GM23338 (cell line): ENCODE data around the gene GIPC2. TPM values are rescaled to one million over a fixed set of nuclear protein-coding genes. Genes with fewer than 3 reads are reported as not detected.

ENCODE experiments used
- ATAC-seq: fragments of 200-7000 bp; cut with Tn5 transposase; 3 replicates; pipeline ENCODE4 v1.9.1; 2020
- DNase-seq: peaks from one replicate; pipeline ENCODE4 v3.0.0-alpha.2; 2015; ENCODE audit warnings: low spot score
- H2AFZ ChIP-seq: fragments of 200-600 bp; sonication (generic); 2 replicates; pipeline ENCODE4 v1.8.0; 2016; ENCODE audit warnings: antibody characterized with exemption, mild to moderate bottlenecking, moderate library complexity
- H3F3A ChIP-seq: fragments of 200-600 bp; sonication (generic); replicated peaks from 2 replicates; pipeline ENCODE4 v1.8.0; 2017; ENCODE audit warnings: antibody characterized with exemption, mixed run types, low read depth
- H3K27ac ChIP-seq: fragments of 200-600 bp; sonication (generic); 2 replicates; pipeline ENCODE4 v1.6.1; 2016; ENCODE audit warnings: low read depth
- H3K27me3 ChIP-seq: fragments of 200-600 bp; sonication (generic); 2 replicates; pipeline ENCODE4 v1.8.0; 2016; ENCODE audit warnings: mild to moderate bottlenecking, mixed run types, moderate library complexity; ENCODE audit not compliant: insufficient read depth
- H3K36me3 ChIP-seq: fragments of 200-600 bp; sonication (generic); 2 replicates; pipeline ENCODE4 v1.8.0; 2016; ENCODE audit warnings: mild to moderate bottlenecking; ENCODE audit not compliant: insufficient read depth
- H3K4me1 ChIP-seq: fragments of 200-600 bp; sonication (generic); 2 replicates; pipeline ENCODE4 v1.8.0; 2016; ENCODE audit warnings: mild to moderate bottlenecking, moderate library complexity; ENCODE audit not compliant: insufficient read depth
- H3K4me2 ChIP-seq: fragments of 200-600 bp; sonication (generic); 2 replicates; pipeline ENCODE4 v1.7.1; 2017; ENCODE audit warnings: mixed run types
- H3K4me3 ChIP-seq: fragments of 200-600 bp; sonication (generic); 2 replicates; pipeline ENCODE4 v1.6.1; 2016; ENCODE audit warnings: mixed run types
- H3K79me2 ChIP-seq: fragments of 200-600 bp; sonication (generic); replicated peaks from 2 replicates; pipeline ENCODE4 v1.8.0; 2017; ENCODE audit warnings: mild to moderate bottlenecking; ENCODE audit not compliant: insufficient read depth
- H3K9me2 ChIP-seq: fragments of 200-600 bp; sonication (generic); 2 replicates; pipeline ENCODE4 v1.8.0; 2017; ENCODE audit not compliant: insufficient read depth
- H4K20me1 ChIP-seq: fragments of 200-600 bp; sonication (generic); replicated peaks from 2 replicates; pipeline ENCODE4 v1.8.0; 2017; ENCODE audit warnings: mild to moderate bottlenecking; ENCODE audit not compliant: insufficient read depth
- H3K27ac Mint-ChIP-seq: 2 replicates; pipeline ENCODE4 v1.8.0; 2020; ENCODE audit warnings: inconsistent platforms, mild to moderate bottlenecking, moderate library complexity, mixed read lengths
- H3K27me3 Mint-ChIP-seq: 3 replicates; pipeline ENCODE4 v1.8.0; 2022; ENCODE audit warnings: low read depth, mild to moderate bottlenecking, moderate library complexity, mixed read lengths, inconsistent platforms; ENCODE audit not compliant: insufficient read depth, poor library complexity
- H3K36me3 Mint-ChIP-seq: 3 replicates; pipeline ENCODE4 v1.8.0; 2021; ENCODE audit warnings: low read depth, mild to moderate bottlenecking, inconsistent platforms, moderate library complexity, mixed read lengths
- H3K4me1 Mint-ChIP-seq: 3 replicates; pipeline ENCODE4 v1.8.0; 2020; ENCODE audit warnings: mild to moderate bottlenecking, inconsistent platforms, mixed read lengths
- H3K4me3 Mint-ChIP-seq: 3 replicates; pipeline ENCODE4 v1.8.0; 2021; ENCODE audit warnings: moderate library complexity, mild to moderate bottlenecking, inconsistent platforms, mixed read lengths
- H3K9me3 Mint-ChIP-seq: 3 replicates; pipeline ENCODE4 v1.8.0; 2020; ENCODE audit warnings: moderate library complexity, mild to moderate bottlenecking, inconsistent platforms, mixed read lengths
- CREB1 ChIP-seq: fragments of 250-450 bp; sonication (Bioruptor Pico); IDR thresholded peaks from 2 replicates; pipeline ENCODE4 v1.5.0; 2020; ENCODE audit warnings: low read depth, mild to moderate bottlenecking, moderate library complexity
- EZH2phosphoT487 ChIP-seq: fragments of 200-600 bp; sonication (generic); IDR thresholded peaks from one replicate; pipeline ENCODE4 v1.8.1; 2018; ENCODE audit warnings: antibody characterized with exemption; ENCODE audit not compliant: unreplicated experiment
- JUNB ChIP-seq: IDR thresholded peaks from one replicate; pipeline ENCODE4 v1.6.1; 2016; ENCODE audit warnings: antibody characterized with exemption; ENCODE audit not compliant: unreplicated experiment
- STAT1 ChIP-seq: IDR thresholded peaks from one replicate; pipeline ENCODE4 v1.6.1; 2016; ENCODE audit warnings: antibody characterized with exemption; ENCODE audit not compliant: unreplicated experiment
- ZNF114 ChIP-seq: fragments of 250-450 bp; sonication (Bioruptor Pico); IDR thresholded peaks from 2 replicates; pipeline ENCODE4 v1.5.0; 2020; ENCODE audit warnings: mild to moderate bottlenecking, moderate library complexity
- ZNF462 ChIP-seq: fragments of 250-450 bp; sonication (Bioruptor Pico); IDR thresholded peaks from 2 replicates; pipeline ENCODE4 v1.5.0; 2020; ENCODE audit warnings: mild to moderate bottlenecking, moderate library complexity
- polyA plus RNA-seq: library from polyadenylated mRNA; unstranded; fragments of >200 nt; fragmentation: Nextera tagmentation; extraction: Ambion mirVana; gene quantifications from 2 replicates; pipeline ENCODE4 v1.2.1, GENCODE V29; 2016
- total RNA-seq: library from RNA; depleted of rRNA; stranded (reverse); fragments of >200 nt; shearing (Covaris generic); gene quantifications from 2 replicates; pipeline ENCODE4 v1.2.3, GENCODE V29; 2014
- TF ChIP-seq, protein P1 (sequence below): IDR thresholded peaks from one replicate; pipeline ENCODE4 v1.6.1; 2018; ENCODE audit warnings: antibody characterized with exemption; ENCODE audit not compliant: unreplicated experiment
- TF ChIP-seq, protein P2 (sequence below), 2 experiments: fragments of 200-600 bp in 1 of 2; sonication (generic) in 1 of 2; conservative IDR thresholded peaks; 2 replicates each; pipeline versions ENCODE4 v1.5.1 to v1.6.1; 2016 to 2017; ENCODE audit warnings: antibody characterized with exemption in 2 of 2, low read depth in 2 of 2, mild to moderate bottlenecking in 2 of 2, moderate library complexity in 1 of 2

Gene GIPC2
- total and polyA plus RNA-seq, 2 experiments from 2014 or later = 1.2 to 1.5 TPM

DNA sequence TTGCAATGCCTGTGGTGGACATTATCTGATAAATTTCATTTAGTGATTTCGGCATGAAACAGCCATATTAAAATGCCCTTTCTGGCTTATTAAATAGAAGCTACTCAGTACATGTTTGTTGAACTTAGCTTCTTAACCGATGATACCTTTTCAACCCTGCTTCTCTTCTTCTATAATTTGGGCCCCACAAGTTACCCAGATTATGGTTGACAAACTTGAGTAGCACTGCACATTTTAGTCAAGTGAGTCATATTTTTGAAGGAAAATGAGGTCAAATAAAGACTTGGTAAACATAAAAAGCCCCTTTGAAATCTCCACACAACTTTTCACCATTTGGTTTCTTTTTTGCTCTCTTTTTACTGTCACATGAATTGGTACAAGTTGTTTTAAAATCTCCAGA lies 33.8 kb downstream of the GIPC2 start:
- H3K4me3 Mint-ChIP-seq = no peak overlapping the region
- no peaks in the 10 kb centered on the region for H3K36me3 Mint-ChIP-seq
- no peaks in the 10 kb centered on the region for H4K20me1 ChIP-seq
- H3K4me3 ChIP-seq = no peak overlapping the region
- H3K9me2 ChIP-seq = no peaks in the 10 kb centered on the region
- H3K79me2 ChIP-seq = no peaks in the 10 kb centered on the region
- no peaks in the 10 kb centered on the region for H3K27me3 Mint-ChIP-seq
- H2AFZ ChIP-seq = no peak overlapping the region
- no peak overlapping the region for H3K27ac ChIP-seq
- no peaks in the 10 kb centered on the region for H3F3A ChIP-seq
- DNase-seq (no peak), ATAC-seq (no peak)
- no peak overlapping the region for H3K27ac Mint-ChIP-seq
- TF ChIP-seq, protein P1, sequence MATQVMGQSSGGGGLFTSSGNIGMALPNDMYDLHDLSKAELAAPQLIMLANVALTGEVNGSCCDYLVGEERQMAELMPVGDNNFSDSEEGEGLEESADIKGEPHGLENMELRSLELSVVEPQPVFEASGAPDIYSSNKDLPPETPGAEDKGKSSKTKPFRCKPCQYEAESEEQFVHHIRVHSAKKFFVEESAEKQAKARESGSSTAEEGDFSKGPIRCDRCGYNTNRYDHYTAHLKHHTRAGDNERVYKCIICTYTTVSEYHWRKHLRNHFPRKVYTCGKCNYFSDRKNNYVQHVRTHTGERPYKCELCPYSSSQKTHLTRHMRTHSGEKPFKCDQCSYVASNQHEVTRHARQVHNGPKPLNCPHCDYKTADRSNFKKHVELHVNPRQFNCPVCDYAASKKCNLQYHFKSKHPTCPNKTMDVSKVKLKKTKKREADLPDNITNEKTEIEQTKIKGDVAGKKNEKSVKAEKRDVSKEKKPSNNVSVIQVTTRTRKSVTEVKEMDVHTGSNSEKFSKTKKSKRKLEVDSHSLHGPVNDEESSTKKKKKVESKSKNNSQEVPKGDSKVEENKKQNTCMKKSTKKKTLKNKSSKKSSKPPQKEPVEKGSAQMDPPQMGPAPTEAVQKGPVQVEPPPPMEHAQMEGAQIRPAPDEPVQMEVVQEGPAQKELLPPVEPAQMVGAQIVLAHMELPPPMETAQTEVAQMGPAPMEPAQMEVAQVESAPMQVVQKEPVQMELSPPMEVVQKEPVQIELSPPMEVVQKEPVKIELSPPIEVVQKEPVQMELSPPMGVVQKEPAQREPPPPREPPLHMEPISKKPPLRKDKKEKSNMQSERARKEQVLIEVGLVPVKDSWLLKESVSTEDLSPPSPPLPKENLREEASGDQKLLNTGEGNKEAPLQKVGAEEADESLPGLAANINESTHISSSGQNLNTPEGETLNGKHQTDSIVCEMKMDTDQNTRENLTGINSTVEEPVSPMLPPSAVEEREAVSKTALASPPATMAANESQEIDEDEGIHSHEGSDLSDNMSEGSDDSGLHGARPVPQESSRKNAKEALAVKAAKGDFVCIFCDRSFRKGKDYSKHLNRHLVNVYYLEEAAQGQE = no peak
- TF ChIP-seq CREB1 (CRISPR knock-in tag) (no peak), ZNF462 (CRISPR knock-in tag) (no peak), JUNB (no peak), ZNF114 (no peak), EZH2phosphoT487 (no peak), STAT1 (no peak)
- TF ChIP-seq, protein P2, sequence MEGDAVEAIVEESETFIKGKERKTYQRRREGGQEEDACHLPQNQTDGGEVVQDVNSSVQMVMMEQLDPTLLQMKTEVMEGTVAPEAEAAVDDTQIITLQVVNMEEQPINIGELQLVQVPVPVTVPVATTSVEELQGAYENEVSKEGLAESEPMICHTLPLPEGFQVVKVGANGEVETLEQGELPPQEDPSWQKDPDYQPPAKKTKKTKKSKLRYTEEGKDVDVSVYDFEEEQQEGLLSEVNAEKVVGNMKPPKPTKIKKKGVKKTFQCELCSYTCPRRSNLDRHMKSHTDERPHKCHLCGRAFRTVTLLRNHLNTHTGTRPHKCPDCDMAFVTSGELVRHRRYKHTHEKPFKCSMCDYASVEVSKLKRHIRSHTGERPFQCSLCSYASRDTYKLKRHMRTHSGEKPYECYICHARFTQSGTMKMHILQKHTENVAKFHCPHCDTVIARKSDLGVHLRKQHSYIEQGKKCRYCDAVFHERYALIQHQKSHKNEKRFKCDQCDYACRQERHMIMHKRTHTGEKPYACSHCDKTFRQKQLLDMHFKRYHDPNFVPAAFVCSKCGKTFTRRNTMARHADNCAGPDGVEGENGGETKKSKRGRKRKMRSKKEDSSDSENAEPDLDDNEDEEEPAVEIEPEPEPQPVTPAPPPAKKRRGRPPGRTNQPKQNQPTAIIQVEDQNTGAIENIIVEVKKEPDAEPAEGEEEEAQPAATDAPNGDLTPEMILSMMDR (conservative IDR thresholded peaks at IDR 0.05; ENCODE audit: low read depth in 2 of 2) = no peak
- H3K36me3 ChIP-seq = no peaks in the 10 kb centered on the region
- no peak overlapping the region for H3K4me2 ChIP-seq
- H3K27me3 ChIP-seq = no peaks in the 10 kb centered on the region
- peaks cover 12% of the 10 kb centered on the region for H3K4me1 Mint-ChIP-seq
- H3K9me3 Mint-ChIP-seq = peaks cover 3% of the 10 kb centered on the region; the same call in 1 of the 3 replicates
- peaks cover 5% of the 10 kb centered on the region; the same call in 1 of the 2 replicates for H3K4me1 ChIP-seq
